HL-60/S4 treated with retinoic acid at 250 ng/mL for 4 days and 3 days (cell line): ENCODE measurements around the gene EXD3.

Source experiments
- in situ Hi-C: fragments of 300-500 bp; cut with MboI; formaldehyde crosslinking; loops from 2 replicates; pipeline ENCODE4 v1.7.0; 2022; ENCODE audit warnings: low sequenced_read_pairs

The EXD3 gene

GRCh38 chr9:137449081-137449844, 26.3 kb upstream of the EXD3 start:
- in situ Hi-C loops: no loop called here

- in situ Hi-C loops: no loop called here
Observed at GRCh38 chr9:137448602-137448962, 25.6 kb upstream of the EXD3 start.

- in situ Hi-C loops: no loop called here
Observed at GRCh38 chr9:137447722-137448601, 25.0 kb upstream of the EXD3 start.

GRCh38 chr9:137446851-137447471, 24.0 kb upstream of the EXD3 start:
- in situ Hi-C loops: no loop called here

GRCh38 chr9:137445930-137446431, 23.0 kb upstream of the EXD3 start:
- in situ Hi-C loops: no loop called here

- in situ Hi-C loops: no loop called here
Observed at GRCh38 chr9:137445275-137445807, 22.4 kb upstream of the EXD3 start.

- in situ Hi-C loops: no loop called here
Observed at GRCh38 chr9:137444106-137444790, 21.3 kb upstream of the EXD3 start.

- in situ Hi-C loops: no loop called here
Observed at GRCh38 chr9:137441935-137442321, 19.0 kb upstream of the EXD3 start.

GRCh38 chr9:137441289-137441934, 18.4 kb upstream of the EXD3 start, which contains the start of gene ENTPD8:
TSS of gene ENTPD8 (minus strand) at chr9:137441357. CDS start at chr9:137438285, 3,072 bp downstream.
- in situ Hi-C loops: no loop called here

- in situ Hi-C loops: no loop called here
Observed at GRCh38 chr9:137439158-137439714, 16.3 kb upstream of the EXD3 start.

- in situ Hi-C loops: no loop called here
Observed at GRCh38 chr9:137438591-137439157, 15.7 kb upstream of the EXD3 start.

- in situ Hi-C loops: no loop called here
Observed at GRCh38 chr9:137437691-137438590, 15.0 kb upstream of the EXD3 start.

- in situ Hi-C loops: no loop called here
Observed at GRCh38 chr9:137436761-137437600, 14.0 kb upstream of the EXD3 start.

- in situ Hi-C loops: no loop called here
Observed at GRCh38 chr9:137435980-137436760, 13.2 kb upstream of the EXD3 start.

GRCh38 chr9:137435381-137435891, 12.5 kb upstream of the EXD3 start:
- in situ Hi-C loops: no loop called here
